ENCODE measurements around the gene FBXW12. TPM values are rescaled to one million over a fixed set of nuclear protein-coding genes. Genes with fewer than 3 reads are reported as not detected.
A peak's percentile ranks its signal among the peaks of the same experiment; 100 is the strongest.

Gene FBXW12
- total RNA-seq, 2 experiments from 2014 or later = not detected

- intact Hi-C loops (cut with micrococcal nuclease) = loop anchor here (5.0 kb wide), 2 partner anchors 34 to 164 kb away; no protein-coding TSS in a partner anchor
- no peak for TF ChIP-seq CTCF (IDR thresholded peaks at IDR 0.05)
- DNase-seq = no peak
- H3K4me3 Mint-ChIP-seq = no peak overlapping the region
- no peak for ATAC-seq
- H3K36me3 Mint-ChIP-seq (ENCODE audit: low read depth) = peaks cover 28% of the 10 kb centered on the region
- no peaks in the 10 kb centered on the region for H3K27me3 Mint-ChIP-seq
- CTCF ChIA-PET = interaction anchor here (0.6 to 5.7 kb wide), 109 partner anchors 10 to 1006 kb away, joined by 3 to 312 read pairs (median 5); partner anchors contain the start of genes ATRIP, CAMP, CDC25A and NCKIPSD
- POLR2A ChIA-PET = interaction anchor here (0.7 to 2.0 kb wide), 13 partner anchors 9 to 228 kb away, joined by 3 to 7 read pairs (median 4); partner anchors contain the start of genes ATRIP and PFKFB4
- no peaks in the 10 kb centered on the region for H3K9me3 Mint-ChIP-seq
- H3K4me1 Mint-ChIP-seq (ENCODE audit: low read depth) = peaks cover 15% of the 10 kb centered on the region
- no peak overlapping the region for H3K27ac Mint-ChIP-seq
Measured at GRCh38 chr3:48436477-48436787, 64.4 kb downstream of the FBXW12 start.

- CTCF ChIA-PET = interaction anchor here (0.7 to 5.7 kb wide), 65 partner anchors 9 to 279 kb away, joined by 3 to 312 read pairs (median 9); partner anchors contain the start of genes ATRIP, CAMP, CDC25A and NCKIPSD
- H3K9me3 Mint-ChIP-seq = no peaks in the 10 kb centered on the region
- intact Hi-C loops (cut with micrococcal nuclease) = loop anchor here (1.0 to 5.0 kb wide), 3 partner anchors 35 to 205 kb away; no protein-coding TSS in a partner anchor
- POLR2A ChIA-PET = interaction anchor here (1.1 to 2.0 kb wide), 10 partner anchors 10 to 227 kb away, joined by 3 to 6 read pairs (median 4); partner anchors contain the start of gene PFKFB4
- H3K36me3 Mint-ChIP-seq (ENCODE audit: low read depth) = peaks cover 29% of the 10 kb centered on the region
- H3K4me1 Mint-ChIP-seq (ENCODE audit: low read depth) = peaks cover 20% of the 10 kb centered on the region
- no peak overlapping the region for H3K27ac Mint-ChIP-seq
- no peaks in the 10 kb centered on the region for H3K27me3 Mint-ChIP-seq
- ATAC-seq = no peak
- no peak overlapping the region for H3K4me3 Mint-ChIP-seq
- DNase-seq = no peak
- no peak for TF ChIP-seq CTCF (IDR thresholded peaks at IDR 0.05)
Measured at GRCh38 chr3:48436855-48437254, 64.8 kb downstream of the FBXW12 start.

- CTCF ChIA-PET = interaction anchor here (2.6 to 5.7 kb wide), 5 partner anchors 20 to 204 kb away, joined by 27 to 312 read pairs (median 116); partner anchors contain the start of gene PFKFB4
- Mint-ChIP-seq H3K27me3 (no peaks in the 10 kb centered on the region), H3K27ac (no peak overlapping the region), H3K9me3 (no peaks in the 10 kb centered on the region), H3K4me3 (no peak overlapping the region), H3K36me3 (ENCODE audit: low read depth) (peaks cover 30% of the 10 kb centered on the region), H3K4me1 (ENCODE audit: low read depth) (peaks cover 26% of the 10 kb centered on the region)
- no peak for DNase-seq
- no peak for ATAC-seq
- POLR2A ChIA-PET = no interaction called here
- no peak for TF ChIP-seq CTCF (IDR thresholded peaks at IDR 0.05)
- intact Hi-C loops (cut with micrococcal nuclease) = loop anchor here (1.0 to 5.0 kb wide), 3 partner anchors 36 to 206 kb away; no protein-coding TSS in a partner anchor
Measured at GRCh38 chr3:48437812-48438211, 65.8 kb downstream of the FBXW12 start.

- Mint-ChIP-seq H3K9me3 (no peaks in the 10 kb centered on the region), H3K4me1 (ENCODE audit: low read depth) (peaks cover 30% of the 10 kb centered on the region), H3K27me3 (no peaks in the 10 kb centered on the region), H3K4me3 (peak within 1 kb of the TSS; percentile 89), H3K27ac (peak within 1 kb of the TSS; percentile 97), H3K36me3 (ENCODE audit: low read depth) (peaks cover 35% of the 10 kb centered on the region)
- DNase-seq (peak; percentile 99), ATAC-seq (peak; percentile 98)
- intact Hi-C loops (cut with micrococcal nuclease) = loop anchor here (5.0 kb wide), 2 partner anchors 38 to 168 kb away; no protein-coding TSS in a partner anchor
- TF ChIP-seq CTCF (IDR thresholded peaks at IDR 0.05) = no peak
- ChIA-PET POLR2A (interaction anchor here (0.5 to 1.9 kb wide), 15 partner anchors 10 to 199 kb away, joined by 3 to 8 read pairs (median 4); partner anchors contain the start of genes PLXNB1 and ZNF589), CTCF (interaction anchor here (0.8 to 2.6 kb wide), 19 partner anchors 10 to 245 kb away, joined by 3 to 32 read pairs (median 4); partner anchors contain the start of genes SHISA5 and SLC26A6)
Measured at GRCh38 chr3:48439820-48440589, 68.0 kb downstream of the FBXW12 start, which contains the start of the genes CCDC51 and TMA7. Gene CCDC51 (minus strand): TSS chr3:48440119. CDS start chr3:48435128, 4,991 bp downstream. Gene TMA7 (plus strand): TSS chr3:48440257. CDS start chr3:48440297, 40 bp downstream.
